GM12878 (cell line): ENCODE data around the gene TDRD9. TPM values are rescaled to one million over a fixed set of nuclear protein-coding genes. Genes with fewer than 3 reads are reported as not detected.

Experiments
- ATAC-seq: fragments of 200-7000 bp; cut with Tn5 transposase; 3 replicates; pipeline ENCODE4 v1.9.1; 2020; ENCODE audit warnings: mild to moderate bottlenecking, moderate library complexity
- BruUV-seq: library from RNA; stranded (reverse); fragments of 400-500 nt; replicated peaks from 2 replicates; lab custom pipeline; 2021; lab: Mats Ljungman, UMichigan
- CTCF ChIA-PET: fragments of 300-600 bp; sonication (Branson Sonifier 250); formaldehyde crosslinking; extraction: SDS; loops from one replicate; lab custom pipeline; 2021; ENCODE audit warnings: inconsistent platforms; lab: Yijun Ruan, JAX
- POLR2A ChIA-PET: fragments of 350-600 bp; formaldehyde crosslinking; extraction: SDS; loops from one replicate; lab custom pipeline; 2021; ENCODE audit warnings: inconsistent platforms; lab: Charles Lee
- RAD21 ChIA-PET: fragments of 300-600 bp; sonication (Branson Sonifier 250); formaldehyde crosslinking; loops from one replicate; lab custom pipeline; 2023; ENCODE audit warnings: antibody characterized with exemption; ENCODE audit not compliant: unreplicated experiment; lab: Charles Lee
- SMC1A ChIA-PET: fragments of 300-600 bp; sonication (Branson Sonifier 250); formaldehyde crosslinking; loops from one replicate; lab custom pipeline; 2023; ENCODE audit not compliant: unreplicated experiment, uncharacterized antibody; lab: Charles Lee
- DNase-seq: peaks from one replicate; pipeline ENCODE4 v3.0.0-alpha.2; 2011; ENCODE audit warnings: low read depth, low spot score
- FAIRE-seq: peaks from 3 replicates; lab custom pipeline; 2011; peaks lifted over from hg19 to GRCh38; lab: Jason Lieb, UNC
- H2AFZ ChIP-seq: 2 replicates; pipeline ENCODE4 v1.6.0; 2011; ENCODE audit warnings: low read depth, low read length, control low read depth; ENCODE audit not compliant: control insufficient read depth
- H3K27ac ChIP-seq: 2 replicates; pipeline ENCODE4 v1.5.1; 2011; ENCODE audit warnings: control low read depth; ENCODE audit not compliant: control insufficient read depth, insufficient read depth
- H3K27me3 ChIP-seq, 2 experiments: replicated peaks in 1 of 2; 2 replicates each; pipeline versions ENCODE4 v1.6.0 to v1.6.1; 2011; ENCODE audit warnings: low read length in 1 of 2; ENCODE audit not compliant: control insufficient read depth in 2 of 2, insufficient read depth in 2 of 2
- H3K36me3 ChIP-seq, 2 experiments: 2 replicates each; pipeline ENCODE4 v1.5.1; 2011; ENCODE audit warnings: low read length in 1 of 2; ENCODE audit not compliant: control insufficient read depth in 2 of 2, insufficient read depth in 2 of 2
- H3K4me1 ChIP-seq: 2 replicates; pipeline ENCODE4 v1.6.1; 2011; ENCODE audit warnings: mild to moderate bottlenecking, low read length, moderate library complexity, mixed read lengths; ENCODE audit not compliant: control insufficient read depth, insufficient read depth
- H3K4me2 ChIP-seq: 2 replicates; pipeline ENCODE4 v1.6.0; 2011; ENCODE audit warnings: control low read depth; ENCODE audit not compliant: control insufficient read depth, insufficient read depth
- H3K4me3 ChIP-seq: fragments of 200-600 bp; sonication (generic); 2 replicates; pipeline ENCODE4 v1.5.1; 2016
- H3K79me2 ChIP-seq: 2 replicates; pipeline ENCODE4 v1.6.0; 2011; ENCODE audit warnings: low read length; ENCODE audit not compliant: control insufficient read depth, insufficient read depth
- H3K9ac ChIP-seq: 2 replicates; pipeline ENCODE4 v1.8.0; 2011; ENCODE audit warnings: low read length, control low read depth, mixed read lengths; ENCODE audit not compliant: control insufficient read depth, insufficient read depth
- H3K9me3 ChIP-seq: replicated peaks from 3 replicates; pipeline ENCODE4 v1.5.1; 2011; ENCODE audit warnings: mild to moderate bottlenecking, low read length; ENCODE audit not compliant: control insufficient read depth, insufficient read depth
- H4K20me1 ChIP-seq: 2 replicates; pipeline ENCODE4 v1.6.0; 2011; ENCODE audit not compliant: control insufficient read depth, insufficient read depth
- IKZF2 ChIP-seq, 2 experiments: fragments of 450-650 bp; IDR thresholded peaks; 2 replicates each; pipeline ENCODE4 v1.6.1; 2017; ENCODE audit warnings: mild to moderate bottlenecking in 2 of 2, moderate library complexity in 2 of 2
- POLR2AphosphoS2 ChIP-seq: IDR thresholded peaks from 2 replicates; pipeline ENCODE4 v1.6.1; 2011; ENCODE audit warnings: low read depth, mild to moderate bottlenecking, low read length, improper control_type of control experiment, moderate library complexity
- ZBTB4 ChIP-seq: fragments of 450-650 bp; formaldehyde crosslinking; IDR thresholded peaks from 2 replicates; pipeline ENCODE4 v1.4.0; 2022; ENCODE audit warnings: mild to moderate bottlenecking, moderate library complexity
- WGBS: methylation state at CpG from one replicate; pipeline ENCODE4 v1.1.6; 2016; ENCODE audit warnings: low lambda C conversion rate; ENCODE audit not compliant: insufficient replicate concordance, insufficient coverage; ENCODE audit errors: missing lambda C conversion rate; 5-methylcytosine and 5-hydroxymethylcytosine counted together
- in situ Hi-C: fragments of 300-500 bp; cut with MboI; formaldehyde crosslinking; loops from 9 replicates; pipeline ENCODE4 v1.14.3; 2018; ENCODE audit warnings: mixed read lengths
- intact Hi-C: fragments of 100-400 bp; cut with micrococcal nuclease; formaldehyde crosslinking; loops from one replicate; pipeline ENCODE4 v1.14.2; 2022; ENCODE audit not compliant: unreplicated experiment
- polyA plus RNA-seq, 11 experiments: library from polyadenylated mRNA; depleted of rRNA in 4 of 11; unstranded in 6 of 11; stranded (reverse) in 5 of 11; fragments of >200 nt; fragmentation: Nextera tagmentation in 4 of 11; fragmentation: Illumina TruSeq in 1 of 11; extraction: Ambion mirVana in 4 of 11; extraction: Trizol in 1 of 11; gene quantifications; 1 replicate in 1 of 11; 2 replicates in 10 of 11; pipeline versions ENCODE4 v1.2.1 to v1.2.3, GENCODE V29; 2011 to 2016; ENCODE audit warnings: inconsistent platforms in 2 of 11, missing spikeins in 2 of 11, low read depth in 1 of 11
- total RNA-seq, 4 experiments: library from RNA; depleted of rRNA in 3 of 4; stranded (reverse); fragments of >200 nt in 3 of 4; fragmentation: Illumina TruSeq in 1 of 4; extraction: Trizol in 1 of 4; gene quantifications; 2 replicates each; pipeline versions ENCODE4 v1.2.1 to v1.2.3, GENCODE V29; 2013 to 2021

Gene TDRD9
- total and polyA plus RNA-seq, 10 of the 15 experiments (the other 5 are each of a cell fraction or from before 2014, with no cell fraction given): 0.12 TPM; not detected in 9

GRCh38 chr14:103881268-103882201, 46.7 kb upstream of the TDRD9 start:
- no peak for DNase-seq
- Histone ChIP-seq H3K4me2 (no peak overlapping the region), H3K27ac (no peak overlapping the region), H3K4me3 (no peak overlapping the region), H2AFZ (no peak overlapping the region), H3K9ac (no peak overlapping the region), H3K9me3 (no peaks in the 10 kb centered on the region), H3K4me1 (no peaks in the 10 kb centered on the region), H3K79me2 (no peaks in the 10 kb centered on the region), H4K20me1 (no peaks in the 10 kb centered on the region), H3K27me3 (peaks cover 0 to 3% of the 10 kb centered on the region in 2 experiments; a peak in 2 of 4 replicates), H3K36me3 (no peaks in the 10 kb centered on the region)
- no TSS peak for BruUV-seq
- no peak for ATAC-seq
- POLR2A ChIA-PET: no interaction called here
- TF ChIP-seq ZBTB4 (CRISPR knock-in tag): no peak
- no peak for TF ChIP-seq POLR2AphosphoS2
- no peak for TF ChIP-seq IKZF2 (IDR thresholded peaks at IDR 0.05)
- FAIRE-seq: no peak
- intact Hi-C loops (no loop called here), in situ Hi-C loops (no loop called here)
- CTCF ChIA-PET: interaction anchor here (0.7 to 1.3 kb wide), 2 partner anchors 19 to 73 kb away, joined by 3 read pairs; no protein-coding TSS in a partner anchor
- 63% methylated on average over 31 of the region's 31 CpGs for WGBS
- RAD21 ChIA-PET: interaction anchor here (0.7 kb wide), 1 partner anchor 73 kb away, joined by 3 read pairs; no protein-coding TSS in a partner anchor
- SMC1A ChIA-PET: no interaction called here
